OCI-LY3 (cell line): Measurements from ENCODE around the gene CR2.

Source experiments
- EZH2phosphoT487 ChIP-seq: fragments of 200-600 bp; shearing (Covaris generic); IDR thresholded peaks from 2 replicates; pipeline ENCODE4 v1.6.1; 2018; ENCODE audit warnings: antibody characterized with exemption, mixed run types, low read depth
- TF ChIP-seq, protein P1 (sequence below): fragments of 200-600, 300-600 bp; sonication (generic); IDR thresholded peaks from 2 replicates; pipeline ENCODE4 v1.5.1; 2014; ENCODE audit warnings: antibody characterized with exemption, low read length, low read depth

DNA sequence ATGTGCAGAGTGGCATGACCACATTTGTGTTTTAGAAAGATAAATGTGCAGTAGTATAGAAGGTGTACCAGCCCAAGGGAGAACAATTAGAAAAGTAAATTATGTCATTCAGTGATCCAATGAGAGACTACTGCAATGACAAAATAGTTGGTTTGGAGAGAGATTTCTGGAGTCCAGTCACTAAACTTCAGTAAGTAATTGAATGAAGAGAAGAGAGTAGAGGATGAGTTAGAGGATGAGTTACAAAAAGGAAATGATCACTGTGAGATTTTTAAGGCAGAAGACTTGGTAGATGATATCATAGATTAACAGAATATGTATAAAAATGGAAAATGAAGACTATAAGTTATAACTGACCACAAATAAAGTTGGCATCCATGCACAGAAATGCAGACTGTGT lies 8.4 kb downstream of the CR2 start:
- TF ChIP-seq, protein P1, sequence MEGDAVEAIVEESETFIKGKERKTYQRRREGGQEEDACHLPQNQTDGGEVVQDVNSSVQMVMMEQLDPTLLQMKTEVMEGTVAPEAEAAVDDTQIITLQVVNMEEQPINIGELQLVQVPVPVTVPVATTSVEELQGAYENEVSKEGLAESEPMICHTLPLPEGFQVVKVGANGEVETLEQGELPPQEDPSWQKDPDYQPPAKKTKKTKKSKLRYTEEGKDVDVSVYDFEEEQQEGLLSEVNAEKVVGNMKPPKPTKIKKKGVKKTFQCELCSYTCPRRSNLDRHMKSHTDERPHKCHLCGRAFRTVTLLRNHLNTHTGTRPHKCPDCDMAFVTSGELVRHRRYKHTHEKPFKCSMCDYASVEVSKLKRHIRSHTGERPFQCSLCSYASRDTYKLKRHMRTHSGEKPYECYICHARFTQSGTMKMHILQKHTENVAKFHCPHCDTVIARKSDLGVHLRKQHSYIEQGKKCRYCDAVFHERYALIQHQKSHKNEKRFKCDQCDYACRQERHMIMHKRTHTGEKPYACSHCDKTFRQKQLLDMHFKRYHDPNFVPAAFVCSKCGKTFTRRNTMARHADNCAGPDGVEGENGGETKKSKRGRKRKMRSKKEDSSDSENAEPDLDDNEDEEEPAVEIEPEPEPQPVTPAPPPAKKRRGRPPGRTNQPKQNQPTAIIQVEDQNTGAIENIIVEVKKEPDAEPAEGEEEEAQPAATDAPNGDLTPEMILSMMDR = no peak
- no peak for TF ChIP-seq EZH2phosphoT487
